HTERT RPE-1 (cell line): ENCODE results near the gene IMMP2L.
"Not testable (repeated sequence)": the region's sequence is repeated elsewhere in the genome, so short reads cannot be mapped to it uniquely, and the experiment has no call there.

Experiments used
- in situ Hi-C: fragments of 300-500 bp; cut with MboI; formaldehyde crosslinking; loops from 4 replicates; pipeline ENCODE4 v1.14.3; 2020; ENCODE audit warnings: low sequenced_read_pairs

Gene IMMP2L

DNA sequence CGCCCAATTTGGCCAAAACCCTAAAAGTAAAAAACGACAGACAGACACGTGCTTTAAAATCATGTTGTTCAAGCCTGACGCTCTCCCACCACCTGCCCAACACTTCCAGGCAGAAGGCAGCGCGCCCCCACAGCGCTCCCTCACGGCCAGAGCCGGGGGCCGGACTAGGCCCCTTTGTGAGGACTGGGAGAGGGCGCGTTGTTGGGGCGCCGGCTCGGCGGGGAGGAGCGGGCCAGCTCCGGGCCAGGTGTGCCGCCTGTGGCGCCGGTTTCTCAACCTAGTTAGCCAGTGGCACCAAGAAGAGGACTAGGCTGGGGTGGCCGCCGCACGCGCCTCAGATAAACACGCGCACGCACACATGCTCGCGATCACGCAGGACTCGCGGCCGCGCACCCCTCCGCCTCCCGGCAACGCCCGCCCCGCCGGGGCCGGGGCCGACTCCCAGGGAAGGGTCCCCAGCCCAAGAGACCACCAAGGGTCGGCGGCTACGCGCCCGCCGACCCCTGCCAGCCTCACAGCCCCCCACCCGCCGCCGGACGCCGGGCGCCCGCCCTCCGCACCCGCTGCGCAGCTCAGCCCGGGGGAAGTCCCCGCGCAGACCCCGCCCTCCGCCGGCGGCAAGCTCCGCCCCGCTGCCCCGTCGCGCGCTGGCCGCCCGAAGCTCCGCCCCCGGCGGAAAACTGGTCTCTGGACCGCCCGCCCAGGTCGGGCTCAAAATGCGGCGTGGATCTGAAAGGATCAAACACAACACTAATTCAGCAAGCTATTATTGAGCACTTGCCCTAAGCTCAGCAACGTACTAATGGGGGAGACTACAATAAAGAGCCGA lies at the start of gene IMMP2L:
IMMP2L (minus strand) TSS at position 589 of the 829 bp plus-strand sequence.
- in situ Hi-C loops = no loop called here

DNA sequence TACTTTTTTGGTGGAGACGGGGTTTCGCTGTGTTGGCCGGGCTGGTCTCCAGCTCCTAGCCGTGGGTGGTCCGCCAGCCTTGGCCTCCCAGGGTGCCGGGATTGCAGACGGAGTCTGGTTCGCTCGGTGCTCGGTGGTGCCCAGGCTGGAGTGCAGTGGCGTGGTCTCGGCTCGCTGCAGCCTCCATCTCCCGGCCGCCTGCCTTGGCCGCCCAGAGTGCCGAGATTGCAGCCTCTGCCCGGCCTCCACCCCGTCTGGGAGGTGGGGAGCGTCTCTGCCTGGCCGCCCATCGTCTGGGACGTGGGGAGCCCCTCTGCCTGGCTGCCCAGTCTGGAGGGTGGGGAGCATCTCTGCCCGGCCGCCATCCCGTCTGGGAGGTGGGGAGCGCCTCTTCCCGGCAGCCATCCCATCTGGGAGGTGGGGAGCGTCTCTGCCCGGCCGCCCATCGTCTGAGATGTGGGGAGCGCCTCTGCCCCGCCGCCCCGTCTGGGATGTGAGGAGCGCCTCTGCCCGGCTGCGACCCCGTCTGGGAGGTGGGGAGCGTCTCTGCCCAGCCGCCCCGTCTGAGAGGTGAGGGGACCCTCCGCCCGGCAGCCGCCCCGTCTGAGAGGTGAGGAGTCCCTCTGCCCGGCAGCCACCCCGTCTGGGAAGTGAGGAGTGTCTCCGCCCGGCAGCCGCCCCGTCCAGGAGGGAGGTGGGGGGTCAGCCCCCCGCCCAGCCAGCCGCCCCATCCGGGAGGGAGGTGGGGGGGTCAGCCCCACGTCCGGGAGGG lies 47.4 kb upstream of the IMMP2L start:
- in situ Hi-C loops = not testable (repeated sequence)

- in situ Hi-C loops = no loop called here
Observed at GRCh38 chr7:111607621-111608020, 45.3 kb upstream of the IMMP2L start.

- in situ Hi-C loops = no loop called here
Observed at GRCh38 chr7:111605246-111605645, 43.0 kb upstream of the IMMP2L start.

DNA sequence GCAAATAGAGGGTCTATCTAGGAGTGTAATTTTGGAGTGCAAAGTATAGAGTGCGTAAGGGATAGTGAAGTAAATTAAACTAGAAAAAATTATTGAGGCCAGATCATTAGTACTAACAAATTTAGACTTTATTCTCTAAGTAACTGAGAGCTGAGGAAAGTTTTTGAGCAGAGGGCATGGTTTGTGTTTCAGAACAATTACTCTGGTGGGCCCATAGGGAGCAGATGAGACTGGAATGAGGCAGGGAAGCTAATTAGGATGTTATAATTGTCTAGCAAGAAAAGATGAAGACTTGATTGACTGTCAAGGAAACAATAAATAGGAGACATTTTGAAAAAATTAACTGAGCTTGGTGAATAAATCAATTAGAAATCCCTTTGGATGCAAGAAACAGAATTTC lies 37.8 kb upstream of the IMMP2L start:
- in situ Hi-C loops = no loop called here

- in situ Hi-C loops = no loop called here
Observed at GRCh38 chr7:111595780-111596179, 33.5 kb upstream of the IMMP2L start.

DNA sequence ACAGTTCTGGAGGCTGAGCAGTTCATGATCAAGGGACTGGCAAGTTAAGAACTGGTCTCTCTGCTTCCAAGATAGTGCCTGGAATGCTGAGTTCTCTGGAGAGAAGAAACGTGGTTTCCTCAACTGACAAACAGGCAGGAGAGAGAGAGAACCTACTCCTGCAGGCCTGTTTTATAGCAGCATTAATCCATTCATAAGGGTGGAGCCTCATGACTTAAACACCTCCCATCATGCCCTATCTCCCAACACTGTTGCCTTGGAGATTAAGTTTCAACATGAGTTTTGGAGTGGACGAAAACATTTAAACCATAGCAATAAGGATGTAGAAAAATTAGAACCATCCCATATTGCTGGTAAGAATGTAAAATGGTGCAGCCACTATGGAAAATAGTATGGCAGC lies 32.3 kb upstream of the IMMP2L start:
- in situ Hi-C loops = no loop called here

- in situ Hi-C loops = no loop called here
Observed at GRCh38 chr7:111593343-111593742, 31.1 kb upstream of the IMMP2L start.

GRCh38 chr7:111588065-111588433 lies 25.8 kb upstream of the IMMP2L start:
- in situ Hi-C loops = no loop called here

DNA sequence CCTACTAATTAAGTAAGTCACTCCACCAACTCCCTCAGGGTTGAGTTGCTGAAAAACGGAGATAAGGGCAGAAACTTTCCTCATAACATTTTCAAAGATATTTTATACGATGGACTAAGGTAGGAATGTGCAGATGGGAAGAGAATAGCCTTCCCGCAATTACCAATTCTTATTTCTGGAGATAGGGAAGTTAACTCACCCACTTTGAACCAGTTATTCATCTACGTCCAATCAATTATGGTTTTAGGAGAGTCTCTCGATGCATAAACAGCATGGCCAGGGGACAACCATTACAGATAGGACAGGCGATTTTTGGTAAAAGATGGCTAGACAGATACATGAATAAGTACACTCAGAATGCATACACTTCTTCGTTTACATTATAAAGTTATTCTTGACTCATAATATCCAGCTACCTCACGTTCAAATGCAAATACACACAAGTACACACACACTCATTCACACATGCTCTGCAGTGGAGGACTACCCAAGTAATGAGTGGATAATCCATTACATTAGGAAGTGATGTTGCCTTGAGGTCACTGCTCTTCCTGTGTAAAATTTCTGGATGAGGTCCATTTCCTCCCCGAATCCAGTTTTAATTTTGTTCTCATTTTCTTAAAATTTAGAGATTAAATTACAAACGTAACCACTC lies 25.2 kb upstream of the IMMP2L start:
- in situ Hi-C loops = no loop called here

DNA sequence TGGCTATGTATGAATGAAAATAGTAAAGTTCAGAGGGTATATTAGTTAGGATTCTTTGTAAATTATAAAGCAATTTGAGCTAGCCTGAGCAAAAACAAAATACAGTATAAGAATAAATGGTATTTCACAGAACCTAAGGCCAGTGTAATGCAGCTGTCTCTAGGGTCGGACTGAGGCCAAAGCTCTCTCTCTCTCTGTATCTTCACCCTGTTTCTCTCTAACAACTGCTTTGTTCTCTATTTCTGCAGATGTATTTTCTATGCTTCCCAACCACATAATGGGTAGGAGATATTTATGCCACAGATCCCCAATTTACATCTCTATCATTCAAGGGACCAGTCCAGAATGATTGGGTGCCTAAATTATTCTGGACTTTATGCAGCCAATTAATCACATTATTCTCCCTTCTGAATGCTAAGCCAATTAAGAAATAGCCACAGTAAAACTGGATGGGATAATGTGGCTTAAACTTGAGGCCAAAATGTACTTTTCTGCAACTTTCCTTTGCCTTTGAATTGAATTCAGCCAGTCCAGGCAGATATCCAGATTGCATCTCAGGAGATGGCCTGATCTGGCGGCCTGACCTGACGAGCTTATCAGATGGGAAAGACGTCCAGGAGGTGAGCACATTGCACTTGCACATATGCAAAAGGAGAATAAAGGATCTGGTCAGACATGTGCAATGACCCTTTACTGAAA lies 24.6 kb upstream of the IMMP2L start:
- in situ Hi-C loops = no loop called here

- in situ Hi-C loops = not testable (repeated sequence)
Observed at GRCh38 chr7:111581784-111582488, 19.6 kb upstream of the IMMP2L start.

DNA sequence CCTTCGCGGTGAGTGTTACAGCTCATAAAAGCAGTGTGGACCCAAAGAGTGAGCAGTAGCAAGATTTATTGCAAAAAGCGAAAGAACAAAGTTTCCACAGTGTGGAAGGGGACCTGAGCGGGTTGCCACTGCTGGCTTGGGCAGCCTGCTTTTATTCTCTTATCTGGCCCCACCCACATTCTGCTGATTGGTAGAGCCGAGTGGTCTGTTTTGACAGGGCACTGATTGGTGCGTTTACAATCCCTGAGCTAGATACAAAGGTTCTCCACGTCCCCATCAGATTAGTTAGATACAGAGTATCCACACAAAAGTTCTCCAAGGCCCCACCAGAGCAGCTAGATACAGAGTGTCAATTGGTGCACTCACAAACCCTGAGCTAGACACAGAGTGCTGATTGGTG lies 18.9 kb upstream of the IMMP2L start:
- in situ Hi-C loops = not testable (repeated sequence)

DNA sequence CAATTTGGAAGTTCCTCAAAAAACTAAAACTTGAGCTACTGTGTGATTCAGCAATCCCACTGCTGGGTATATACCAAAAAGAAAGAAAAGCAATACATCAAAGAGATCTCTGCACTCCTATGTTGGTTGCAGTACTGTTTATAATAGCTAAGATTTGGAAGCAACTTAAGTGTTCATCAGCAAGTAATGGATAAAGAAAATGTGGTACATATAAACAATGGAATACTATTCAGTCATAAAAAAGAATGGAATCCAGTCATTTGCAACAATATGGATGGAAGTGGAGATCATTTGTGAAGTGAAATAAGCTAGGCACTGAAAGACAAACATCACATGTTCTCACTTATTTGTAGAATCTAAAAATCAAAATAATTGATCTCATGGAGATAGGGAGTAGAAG lies 16.5 kb upstream of the IMMP2L start:
- in situ Hi-C loops = no loop called here

GRCh38 chr7:111571720-111572119 lies 9.4 kb upstream of the IMMP2L start:
- in situ Hi-C loops = no loop called here

GRCh38 chr7:111568870-111569462 lies 6.7 kb upstream of the IMMP2L start:
- in situ Hi-C loops = no loop called here

DNA sequence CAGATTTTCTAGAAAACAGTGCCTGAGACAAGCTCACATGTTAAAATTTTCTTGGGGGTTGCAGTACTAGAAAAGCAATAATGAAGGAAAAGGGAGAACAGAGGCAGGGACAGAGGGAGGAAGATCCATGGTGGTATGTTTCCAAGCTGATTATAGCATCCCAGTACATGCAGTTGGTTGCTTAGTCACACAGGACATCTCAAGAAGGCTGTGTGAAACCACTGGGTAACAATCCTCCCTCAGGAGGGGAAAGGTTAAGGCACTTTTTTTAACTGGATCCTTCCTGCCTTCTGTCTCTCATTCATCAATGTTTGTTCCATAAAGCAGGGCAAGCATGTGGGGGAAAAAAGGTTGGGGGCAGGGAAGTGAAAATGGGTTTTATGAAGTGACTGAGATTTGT lies 6.1 kb upstream of the IMMP2L start:
- in situ Hi-C loops = no loop called here

DNA sequence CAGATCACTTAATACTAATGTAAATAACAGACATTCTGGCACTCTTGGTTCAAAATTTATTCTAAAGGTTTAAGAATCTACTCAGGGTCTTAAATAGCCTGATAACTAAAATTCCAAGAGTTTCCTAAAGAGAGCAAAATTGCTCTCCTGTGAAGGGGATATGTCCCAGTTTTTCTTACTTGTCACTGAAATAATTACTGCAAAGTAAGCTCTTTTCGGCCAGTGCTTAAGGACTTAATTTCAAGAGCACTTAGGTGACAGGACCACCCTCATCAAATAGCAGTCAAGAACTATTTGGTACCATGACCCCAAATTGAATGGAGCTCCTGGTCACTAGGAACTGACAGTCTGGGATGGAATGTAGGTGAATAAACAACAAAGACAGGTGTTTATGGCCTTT lies 1.8 kb upstream of the IMMP2L start:
- in situ Hi-C loops = no loop called here

DNA sequence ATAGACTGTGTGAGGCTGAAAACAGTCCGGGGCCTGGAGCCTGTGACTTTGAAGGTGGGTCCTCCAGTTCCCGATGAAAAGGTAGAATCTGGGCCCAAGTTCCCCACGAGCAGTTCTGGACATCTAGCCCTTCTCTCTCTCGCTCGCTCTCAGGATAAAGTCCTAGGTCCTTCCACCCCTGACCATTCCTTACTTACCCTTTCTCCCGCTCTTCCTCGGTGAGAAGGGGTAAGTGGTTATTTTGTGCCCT lies 713 bp downstream of the IMMP2L start:
- in situ Hi-C loops = no loop called here
